CD4-positive, alpha-beta T cell treated with Interleukin-4 for 1 hour (primary cell): ENCODE results near the gene MTMR2.

Experiments used
- DNase-seq, 2 donors: peaks; one replicate each; pipeline ENCODE4 v3.0.0-alpha.2; 2020 to 2022

MTMR2 gene

GRCh38 chr11:95923728-95924413 is at the start of gene MTMR2:
Gene MTMR2, minus strand, starts transcription at chr11:95924107. Its CDS starts 153 bp downstream, at chr11:95923954.
- peak; percentile 48 to 53 for DNase-seq

- no peak for DNase-seq
Measured at GRCh38 chr11:95972060-95972459, 48.2 kb upstream of the MTMR2 start.

GRCh38 chr11:95968585-95968984 is 44.7 kb upstream of the MTMR2 start:
- peak in 1 of 2 donors; percentile 2 for DNase-seq

GRCh38 chr11:95964281-95964680 is 40.4 kb upstream of the MTMR2 start:
- DNase-seq: no peak

- DNase-seq: no peak
Measured at GRCh38 chr11:95961758-95962157, 37.9 kb upstream of the MTMR2 start.

- no peak for DNase-seq
Measured at GRCh38 chr11:95950905-95951304, 27.0 kb upstream of the MTMR2 start.

- no peak for DNase-seq
Measured at GRCh38 chr11:95948637-95949036, 24.7 kb upstream of the MTMR2 start.

GRCh38 chr11:95944623-95945022 is 20.7 kb upstream of the MTMR2 start:
- DNase-seq: no peak

- no peak for DNase-seq
Measured at GRCh38 chr11:95943546-95943945, 19.6 kb upstream of the MTMR2 start.

- DNase-seq: no peak
Measured at GRCh38 chr11:95939091-95939490, 15.2 kb upstream of the MTMR2 start.

- no peak for DNase-seq
Measured at GRCh38 chr11:95937358-95937757, 13.5 kb upstream of the MTMR2 start.

GRCh38 chr11:95933594-95933993 is 9.7 kb upstream of the MTMR2 start:
- no peak for DNase-seq

GRCh38 chr11:95931916-95932315 is 8.0 kb upstream of the MTMR2 start:
- no peak for DNase-seq

- no peak for DNase-seq
Measured at GRCh38 chr11:95930948-95931347, 7.0 kb upstream of the MTMR2 start.

- no peak for DNase-seq
Measured at GRCh38 chr11:95926726-95927125, 2.8 kb upstream of the MTMR2 start.

GRCh38 chr11:95925011-95925410 is 1.1 kb upstream of the MTMR2 start:
- DNase-seq: no peak

GRCh38 chr11:95924414-95924760 is 480 bp upstream of the MTMR2 start:
- DNase-seq: no peak

- no peak for DNase-seq
Measured at GRCh38 chr11:95923439-95923727, 524 bp downstream of the MTMR2 start.

- DNase-seq: no peak
Measured at GRCh38 chr11:95922536-95923438, 1.1 kb downstream of the MTMR2 start.

- DNase-seq: no peak
Measured at GRCh38 chr11:95922099-95922498, 1.8 kb downstream of the MTMR2 start.

- no peak for DNase-seq
Measured at GRCh38 chr11:95920460-95921105, 3.3 kb downstream of the MTMR2 start.

GRCh38 chr11:95919514-95919913 is 4.4 kb downstream of the MTMR2 start:
- no peak for DNase-seq

GRCh38 chr11:95918720-95919119 is 5.2 kb downstream of the MTMR2 start:
- no peak for DNase-seq

GRCh38 chr11:95918056-95918455 is 5.9 kb downstream of the MTMR2 start:
- DNase-seq: no peak
